IPS-15b (cell line): Measurements from ENCODE around the gene DPP4.

Experiments
- H3K27me3 ChIP-seq: one replicate; pipeline ENCODE4 v1.6.1; 2013; ENCODE audit warnings: low read length; ENCODE audit not compliant: control insufficient read depth, insufficient read depth
- H3K36me3 ChIP-seq: one replicate; pipeline ENCODE4 v1.6.1; 2013; ENCODE audit warnings: low read length; ENCODE audit not compliant: control insufficient read depth, insufficient read depth
- H3K4me1 ChIP-seq: one replicate; pipeline ENCODE4 v1.6.1; 2013; ENCODE audit warnings: mild to moderate bottlenecking, low read length; ENCODE audit not compliant: control insufficient read depth, insufficient read depth
- H3K4me3 ChIP-seq: one replicate; pipeline ENCODE4 v1.5.1; 2013; ENCODE audit warnings: low read depth, low read length
- H3K9ac ChIP-seq: one replicate; pipeline ENCODE4 v1.6.1; 2013; ENCODE audit warnings: low read depth, mild to moderate bottlenecking, low read length
- H3K9me3 ChIP-seq: one replicate; pipeline ENCODE4 v1.6.1; 2013; ENCODE audit warnings: mild to moderate bottlenecking, low read length; ENCODE audit not compliant: control insufficient read depth, insufficient read depth

Gene DPP4

DNA sequence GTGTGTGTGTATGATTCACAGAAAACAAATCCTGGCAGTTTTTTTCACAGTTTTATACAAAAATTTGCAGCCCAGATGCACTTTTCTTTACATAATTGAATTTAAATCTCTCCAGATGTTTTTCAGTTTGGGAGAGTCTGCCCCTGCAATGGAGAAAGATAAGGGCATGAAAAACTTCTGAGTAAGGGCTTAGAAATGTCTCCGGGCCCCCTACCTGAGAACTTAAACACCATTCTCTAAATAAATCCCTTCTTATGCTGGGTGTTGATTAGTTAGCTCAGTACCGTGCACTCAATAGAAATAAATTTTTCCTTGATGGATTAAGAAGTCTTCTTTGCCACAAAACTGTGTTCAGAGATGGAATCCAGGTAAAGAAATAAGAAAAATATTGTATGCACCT lies 64.5 kb downstream of the DPP4 start:
- Histone ChIP-seq H3K9ac (no peak overlapping the region), H3K27me3 (no peaks in the 10 kb centered on the region), H3K9me3 (no peaks in the 10 kb centered on the region), H3K4me1 (no peaks in the 10 kb centered on the region), H3K36me3 (no peaks in the 10 kb centered on the region), H3K4me3 (no peak overlapping the region)

DNA sequence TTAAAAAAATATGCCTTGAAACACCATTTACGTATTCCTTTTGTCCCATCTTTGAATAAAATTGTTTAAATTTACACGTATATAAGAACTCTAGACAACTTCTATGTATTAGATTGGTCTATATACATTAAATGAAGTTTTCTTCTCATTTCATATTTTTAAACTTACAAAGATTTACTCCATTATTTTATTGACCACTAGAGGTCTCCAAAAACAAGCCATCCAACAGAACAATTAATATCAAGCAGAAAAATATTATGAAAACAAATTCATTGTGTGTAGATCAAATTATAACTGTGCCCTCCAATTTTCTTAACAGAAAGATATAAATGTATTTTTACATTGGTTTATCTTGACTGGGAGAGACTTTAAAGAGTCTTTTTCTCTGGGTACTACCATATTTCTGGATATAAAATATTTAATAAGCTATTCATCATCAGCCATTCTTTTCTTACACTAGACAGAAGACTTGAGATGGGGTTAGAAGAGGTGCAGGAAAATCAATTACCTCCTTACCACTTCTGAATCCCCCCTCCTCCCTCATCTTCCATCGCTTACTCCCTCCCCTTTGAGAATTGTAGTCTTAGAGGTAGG lies 66.5 kb downstream of the DPP4 start:
- Histone ChIP-seq H3K9ac (no peak overlapping the region), H3K9me3 (no peaks in the 10 kb centered on the region), H3K4me3 (no peak overlapping the region), H3K27me3 (no peaks in the 10 kb centered on the region), H3K4me1 (peaks cover 8% of the 10 kb centered on the region), H3K36me3 (no peaks in the 10 kb centered on the region)

DNA sequence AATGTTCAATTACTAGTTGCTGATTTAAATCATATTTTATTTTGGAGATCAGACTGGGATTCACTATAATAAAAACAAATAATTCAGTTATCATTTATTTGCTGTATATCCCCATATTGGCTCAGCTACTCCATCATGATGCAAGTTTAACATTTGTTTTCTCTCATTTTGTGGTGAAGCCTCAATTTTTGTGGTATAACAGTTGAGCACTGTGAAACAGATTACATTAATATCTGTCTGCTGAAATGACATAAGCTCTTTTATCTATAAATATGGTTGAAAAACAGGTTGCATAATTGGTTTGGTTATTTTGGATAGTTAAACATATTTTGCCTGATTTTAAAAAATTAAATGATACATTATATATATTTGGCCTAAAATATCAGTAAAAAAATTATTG lies 67.7 kb downstream of the DPP4 start:
- Histone ChIP-seq H3K27me3 (no peaks in the 10 kb centered on the region), H3K9me3 (no peaks in the 10 kb centered on the region), H3K36me3 (no peaks in the 10 kb centered on the region), H3K9ac (no peak overlapping the region), H3K4me3 (no peak overlapping the region), H3K4me1 (peaks cover 19% of the 10 kb centered on the region)

DNA sequence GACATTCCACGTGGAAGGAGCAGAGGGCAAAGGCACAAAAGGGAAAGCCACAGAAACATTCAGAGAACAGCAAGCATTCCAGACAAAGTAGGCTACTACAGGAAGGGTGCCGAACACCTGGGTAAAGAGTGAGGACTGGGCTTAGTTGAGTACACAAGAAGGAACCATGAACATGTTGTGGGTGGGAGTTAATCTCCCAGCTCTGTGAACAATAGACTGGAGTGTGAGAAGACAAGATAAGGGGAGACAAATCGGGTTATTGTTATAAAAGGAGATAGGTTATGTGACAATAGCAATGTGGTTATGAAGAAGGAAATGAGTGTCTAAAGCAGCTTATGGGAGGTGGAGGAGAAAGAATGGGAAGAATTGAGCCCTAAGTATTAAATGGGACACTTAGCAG lies 70.0 kb downstream of the DPP4 start:
- Histone ChIP-seq H3K27me3 (no peaks in the 10 kb centered on the region), H3K36me3 (no peaks in the 10 kb centered on the region), H3K9ac (no peak overlapping the region), H3K4me3 (no peak overlapping the region), H3K9me3 (no peaks in the 10 kb centered on the region), H3K4me1 (peaks cover 21% of the 10 kb centered on the region)

DNA sequence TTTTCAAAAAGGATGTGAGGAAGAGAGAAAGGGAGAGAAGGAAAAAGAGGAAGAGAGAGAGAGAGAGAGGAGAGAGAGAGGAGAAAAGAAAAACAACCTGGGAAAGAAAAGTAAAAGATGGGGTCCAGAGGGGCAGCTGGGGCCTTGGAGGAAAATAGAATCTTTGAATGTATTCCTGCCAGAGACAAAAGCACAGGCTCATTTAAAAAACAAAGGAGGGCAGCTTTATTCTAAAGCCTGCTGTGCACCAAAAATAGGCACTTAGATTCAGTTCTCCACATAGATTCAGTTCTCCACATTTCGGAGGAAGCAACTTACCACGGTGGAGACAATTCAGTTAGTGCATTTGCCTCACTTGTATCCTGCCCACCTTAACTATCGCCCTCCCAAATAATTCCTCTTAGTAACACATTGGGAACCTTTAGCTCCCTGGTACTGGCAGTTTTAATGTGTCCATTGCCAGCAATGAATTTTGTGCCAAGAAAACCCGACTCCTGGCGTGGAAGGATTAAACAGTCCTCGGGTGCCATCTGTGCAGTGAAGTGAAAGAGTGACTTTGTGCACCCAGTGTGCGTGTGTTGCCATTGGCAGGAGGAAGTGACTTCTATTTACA lies 71.3 kb downstream of the DPP4 start:
- Histone ChIP-seq H3K27me3 (no peaks in the 10 kb centered on the region), H3K4me3 (peak overlapping the region; percentile 1), H3K9me3 (no peaks in the 10 kb centered on the region), H3K36me3 (no peaks in the 10 kb centered on the region), H3K9ac (no peak overlapping the region), H3K4me1 (peaks cover 26% of the 10 kb centered on the region)

DNA sequence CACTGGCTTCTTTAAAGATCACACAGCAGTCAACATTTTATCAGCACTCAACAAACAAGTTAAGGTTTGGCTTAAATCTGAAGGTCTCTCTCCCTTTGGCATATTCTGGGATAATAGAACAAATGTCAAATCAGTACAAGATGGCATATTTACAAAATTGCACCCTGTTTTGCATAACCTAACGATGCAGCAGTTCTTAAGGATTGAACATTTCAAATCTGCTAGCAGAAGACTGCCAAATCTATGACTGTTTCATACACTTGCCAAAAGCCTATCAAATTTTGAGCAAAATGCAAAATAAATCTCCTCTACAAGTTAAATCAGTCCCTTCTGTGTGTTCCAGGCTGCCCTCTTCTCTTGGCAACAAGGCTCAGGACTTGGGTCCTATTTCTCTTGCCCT lies 73.6 kb downstream of the DPP4 start:
- Histone ChIP-seq H3K4me3 (no peak overlapping the region), H3K27me3 (no peaks in the 10 kb centered on the region), H3K36me3 (no peaks in the 10 kb centered on the region), H3K9ac (no peak overlapping the region), H3K9me3 (no peaks in the 10 kb centered on the region), H3K4me1 (peaks cover 26% of the 10 kb centered on the region)

DNA sequence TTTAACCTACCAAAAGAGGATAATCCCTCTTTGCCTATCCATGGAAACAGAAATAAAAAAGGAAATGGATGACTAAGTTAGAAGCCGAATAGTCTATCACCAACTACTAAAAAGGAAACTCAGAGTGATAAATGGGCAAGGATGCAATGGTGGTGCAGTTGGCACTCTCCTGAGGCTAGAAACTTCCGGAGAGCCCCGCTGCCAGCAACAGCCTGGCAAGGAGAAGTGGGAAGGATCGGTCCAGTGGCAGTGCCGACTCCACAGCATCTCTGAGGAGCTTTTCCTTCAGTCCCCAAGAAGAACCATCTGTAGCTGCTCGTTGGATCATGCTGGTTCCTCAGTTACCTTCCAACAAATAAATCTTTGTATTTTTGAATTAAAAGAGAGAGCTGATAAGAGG lies 74.7 kb downstream of the DPP4 start:
- Histone ChIP-seq H3K9ac (no peak overlapping the region), H3K36me3 (no peaks in the 10 kb centered on the region), H3K4me3 (no peak overlapping the region), H3K9me3 (no peaks in the 10 kb centered on the region), H3K27me3 (no peaks in the 10 kb centered on the region), H3K4me1 (peaks cover 26% of the 10 kb centered on the region)

DNA sequence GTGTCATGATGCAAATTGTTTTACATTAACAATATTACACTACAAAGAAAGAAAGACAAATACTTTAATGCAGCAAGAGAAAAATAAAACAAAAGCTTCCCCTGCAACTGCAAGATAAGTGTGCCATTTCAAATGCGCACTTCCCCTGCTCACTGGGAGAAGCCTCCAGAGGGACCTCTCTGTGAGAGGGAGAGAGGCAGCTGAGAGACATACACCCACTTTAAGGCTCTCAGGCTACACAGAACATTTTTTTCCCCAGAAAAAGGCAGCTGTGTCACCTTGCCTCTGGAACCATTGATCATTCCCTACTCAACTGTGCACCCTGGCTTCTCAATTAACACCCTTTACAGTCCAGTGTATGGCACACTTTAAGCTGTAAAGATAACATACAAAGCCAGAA lies 75.2 kb downstream of the DPP4 start:
- Histone ChIP-seq H3K9ac (no peak overlapping the region), H3K27me3 (no peaks in the 10 kb centered on the region), H3K36me3 (no peaks in the 10 kb centered on the region), H3K4me3 (no peak overlapping the region), H3K4me1 (peaks cover 26% of the 10 kb centered on the region), H3K9me3 (no peaks in the 10 kb centered on the region)

DNA sequence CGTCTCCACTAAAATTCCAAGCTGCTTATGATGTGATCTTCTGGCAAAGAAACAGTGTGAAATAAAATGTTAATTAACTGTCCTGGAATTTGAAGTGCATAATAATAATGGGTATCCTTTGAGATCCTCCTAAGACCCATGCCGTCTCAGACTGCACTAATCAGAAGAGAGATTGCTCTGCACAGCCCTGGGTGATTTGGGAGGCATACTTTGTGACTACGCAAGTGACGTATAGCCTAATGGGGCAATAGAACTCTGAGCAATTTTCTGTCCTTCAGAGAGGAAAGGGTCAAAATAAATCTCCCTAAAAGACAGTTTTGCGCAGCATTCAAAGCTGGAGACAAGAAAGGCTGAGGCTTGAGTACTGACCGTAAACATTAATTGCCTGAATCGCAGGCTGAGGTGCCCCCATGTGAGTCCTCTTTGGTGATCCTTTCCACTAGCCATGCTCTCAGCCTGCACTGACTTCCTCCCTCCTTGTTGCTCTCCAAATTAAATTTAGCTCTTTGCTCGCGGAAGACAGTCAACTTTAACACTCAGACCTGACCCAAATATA lies 76.0 kb downstream of the DPP4 start:
- Histone ChIP-seq H3K9ac (no peak overlapping the region), H3K4me1 (peaks cover 23% of the 10 kb centered on the region), H3K27me3 (no peaks in the 10 kb centered on the region)

DNA sequence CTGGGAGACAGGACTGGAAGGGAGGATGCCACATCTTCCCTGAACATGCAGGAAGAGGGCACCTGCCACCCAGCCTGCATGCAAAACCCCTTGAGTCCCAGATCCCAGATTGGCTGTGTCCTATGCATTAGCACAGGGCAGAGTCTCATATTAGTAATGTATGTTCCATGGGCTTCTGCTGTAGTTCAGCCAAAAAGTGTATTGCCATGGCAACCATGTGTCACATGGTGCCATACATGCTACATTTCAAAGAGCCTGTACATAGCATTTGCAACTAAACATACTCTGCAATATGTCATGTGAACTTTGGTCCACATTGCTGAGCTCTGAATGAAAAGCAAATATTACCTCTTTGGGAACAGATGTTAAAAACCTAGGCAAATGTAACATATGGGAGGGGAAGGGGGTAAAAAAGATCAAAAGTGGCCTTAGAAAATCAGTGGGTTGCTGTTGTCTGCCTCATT lies 78.4 kb downstream of the DPP4 start:
- no peaks in the 10 kb centered on the region for H3K36me3 ChIP-seq
- no peaks in the 10 kb centered on the region for H3K27me3 ChIP-seq
- H3K9me3 ChIP-seq, result no peaks in the 10 kb centered on the region
- no peak overlapping the region for H3K4me3 ChIP-seq
- no peak overlapping the region for H3K9ac ChIP-seq
- peaks cover 6% of the 10 kb centered on the region for H3K4me1 ChIP-seq

More for the DNA sequence above, 76.0 kb downstream of the DPP4 start:
- Histone ChIP-seq H3K36me3 (no peaks in the 10 kb centered on the region), H3K9me3 (no peaks in the 10 kb centered on the region), H3K4me3 (no peak overlapping the region)

DNA sequence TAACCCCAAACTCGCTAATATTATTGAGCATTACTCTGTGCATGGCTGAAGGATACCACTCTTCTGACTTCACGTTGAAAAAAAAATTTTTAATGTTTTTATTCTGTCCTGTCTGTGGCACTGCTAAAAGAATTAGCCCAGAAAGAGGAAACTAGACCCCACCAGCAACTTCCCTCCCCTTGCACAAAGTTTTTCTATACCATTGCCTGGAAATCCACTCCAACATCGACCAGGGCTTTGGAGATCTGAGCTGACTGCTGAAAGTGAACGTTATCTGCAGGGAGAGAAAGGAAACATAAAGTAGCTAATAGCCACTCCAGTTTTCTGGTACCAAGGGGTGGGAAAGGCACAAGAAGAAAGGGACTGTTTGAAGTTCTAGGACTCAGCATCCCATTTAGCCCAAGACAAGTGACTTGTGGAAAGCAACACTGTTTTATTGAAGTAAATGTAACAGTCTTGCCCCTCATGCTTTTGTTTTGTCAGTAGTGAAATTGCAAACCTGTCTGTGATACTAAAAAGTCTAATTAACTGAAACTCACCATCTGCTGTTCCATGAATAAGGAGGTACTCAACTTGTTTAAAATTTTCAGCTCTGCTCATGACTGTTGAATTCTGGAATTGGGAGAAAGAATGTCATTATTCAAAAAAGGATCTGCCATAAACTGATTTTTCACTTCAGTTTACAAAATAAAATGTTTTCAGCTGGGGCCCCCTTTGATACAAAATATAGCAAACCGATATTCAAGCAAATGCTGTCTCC lies 79.1 kb downstream of the DPP4 start:
- H3K9me3 ChIP-seq, result no peaks in the 10 kb centered on the region
- no peak overlapping the region for H3K9ac ChIP-seq
- no peaks in the 10 kb centered on the region for H3K36me3 ChIP-seq
- H3K4me1 ChIP-seq, result peaks cover 6% of the 10 kb centered on the region
- no peaks in the 10 kb centered on the region for H3K27me3 ChIP-seq
- H3K4me3 ChIP-seq, result no peak overlapping the region

DNA sequence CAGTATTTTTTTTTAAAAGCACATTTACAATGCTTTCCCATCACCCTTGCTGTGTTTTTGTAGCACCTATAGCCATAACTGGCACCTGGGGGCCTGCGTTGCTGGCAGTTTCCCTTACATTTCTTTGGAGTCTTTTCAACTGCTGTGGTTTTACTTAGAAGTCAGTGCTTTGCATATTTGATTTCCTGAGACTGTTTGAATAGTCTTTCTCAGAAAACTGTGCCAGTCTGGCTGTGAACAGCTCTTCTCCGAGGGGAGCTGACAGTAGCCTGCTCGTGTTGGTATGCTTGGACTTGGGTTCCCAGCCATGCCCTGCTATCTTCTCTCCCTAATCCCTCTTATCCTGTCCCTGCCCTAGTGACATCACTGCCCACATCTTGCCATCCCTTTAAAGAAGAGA lies 81.5 kb downstream of the DPP4 start:
- no peaks in the 10 kb centered on the region for H3K4me1 ChIP-seq
- no peak overlapping the region for H3K9ac ChIP-seq
- H3K9me3 ChIP-seq, result no peaks in the 10 kb centered on the region
- no peak overlapping the region for H3K4me3 ChIP-seq
- H3K27me3 ChIP-seq, result no peaks in the 10 kb centered on the region
- H3K36me3 ChIP-seq, result no peaks in the 10 kb centered on the region
